ENCODE measurements around the gene PCIF1.

- TF ChIP-seq CTCF (IDR thresholded peaks at IDR 0.05) (no peak), POLR2A (IDR thresholded peaks at IDR 0.05) (no peak)
Observed at GRCh38 chr20:45934046-45934585, 367 bp upstream of the PCIF1 start.
